Esophagus squamous epithelium (tissue), 4 donors: Measurements from ENCODE around the gene BLOC1S4.

ENCODE experiments used
- POLR2A ChIP-seq, 4 donors: fragments of 450-650 bp; IDR thresholded peaks; one replicate each; pipeline ENCODE4 v1.6.1; 2017; ENCODE audit warnings: antibody characterized with exemption in 4 of 4, mild to moderate bottlenecking in 4 of 4, moderate library complexity in 3 of 4
- TF ChIP-seq, protein P1 (sequence below), 6 experiments: fragments of 450-650 bp in 4 of 6; fragments of 200-600 bp in 2 of 6; sonication (generic) in 2 of 6; IDR thresholded peaks; one replicate each; pipeline ENCODE4 v1.5.1; 2016 to 2019; ENCODE audit warnings: antibody characterized with exemption in 6 of 6, mild to moderate bottlenecking in 4 of 6, moderate library complexity in 4 of 6

DNA sequence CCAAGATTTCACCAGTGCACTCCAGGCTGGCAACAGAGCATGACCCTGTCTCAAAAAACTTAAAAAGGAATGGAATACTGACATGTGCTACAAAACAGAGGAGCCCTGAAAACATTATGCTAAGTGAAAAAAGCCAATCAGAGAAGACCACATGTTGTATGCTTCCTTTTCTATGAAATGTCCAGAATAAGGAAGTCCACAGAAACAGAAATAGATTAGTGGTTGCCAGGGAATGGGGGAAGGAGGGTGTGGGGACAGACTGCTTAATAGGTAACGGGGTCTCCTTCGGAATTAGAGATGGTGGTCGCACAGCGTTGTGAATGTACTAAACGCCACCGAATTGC, 36.5 kb downstream of the BLOC1S4 start:
- TF ChIP-seq, protein P1, sequence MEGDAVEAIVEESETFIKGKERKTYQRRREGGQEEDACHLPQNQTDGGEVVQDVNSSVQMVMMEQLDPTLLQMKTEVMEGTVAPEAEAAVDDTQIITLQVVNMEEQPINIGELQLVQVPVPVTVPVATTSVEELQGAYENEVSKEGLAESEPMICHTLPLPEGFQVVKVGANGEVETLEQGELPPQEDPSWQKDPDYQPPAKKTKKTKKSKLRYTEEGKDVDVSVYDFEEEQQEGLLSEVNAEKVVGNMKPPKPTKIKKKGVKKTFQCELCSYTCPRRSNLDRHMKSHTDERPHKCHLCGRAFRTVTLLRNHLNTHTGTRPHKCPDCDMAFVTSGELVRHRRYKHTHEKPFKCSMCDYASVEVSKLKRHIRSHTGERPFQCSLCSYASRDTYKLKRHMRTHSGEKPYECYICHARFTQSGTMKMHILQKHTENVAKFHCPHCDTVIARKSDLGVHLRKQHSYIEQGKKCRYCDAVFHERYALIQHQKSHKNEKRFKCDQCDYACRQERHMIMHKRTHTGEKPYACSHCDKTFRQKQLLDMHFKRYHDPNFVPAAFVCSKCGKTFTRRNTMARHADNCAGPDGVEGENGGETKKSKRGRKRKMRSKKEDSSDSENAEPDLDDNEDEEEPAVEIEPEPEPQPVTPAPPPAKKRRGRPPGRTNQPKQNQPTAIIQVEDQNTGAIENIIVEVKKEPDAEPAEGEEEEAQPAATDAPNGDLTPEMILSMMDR (IDR thresholded peaks at IDR 0.05) = no peak
- TF ChIP-seq POLR2A (IDR thresholded peaks at IDR 0.05) = no peak
